Left ventricle myocardium inferior (tissue), 1 donor: Measurements from ENCODE around the gene TAS2R14. TPM values are rescaled to one million over a fixed set of nuclear protein-coding genes. Genes with fewer than 3 reads are reported as not detected.

Experiments
- DNase-seq: peaks from one replicate; pipeline ENCODE4 v3.0.0-alpha.2; 2020
- H3K27ac ChIP-seq: fragments of 200-600 bp; replicated peaks from 2 replicates; pipeline ENCODE4 v1.8.0; 2021
- H3K27me3 ChIP-seq: fragments of 200-600 bp; 2 replicates; pipeline ENCODE4 v1.8.0; 2021; ENCODE audit warnings: low read depth
- H3K36me3 ChIP-seq: fragments of 200-600 bp; 2 replicates; pipeline ENCODE4 v1.8.0; 2021
- H3K4me1 ChIP-seq: fragments of 200-600 bp; 2 replicates; pipeline ENCODE4 v1.8.0; 2021
- H3K4me3 ChIP-seq: fragments of 200-600 bp; 2 replicates; pipeline ENCODE4 v1.8.0; 2021; ENCODE audit warnings: mild to moderate bottlenecking, moderate library complexity
- H3K9me3 ChIP-seq: fragments of 200-600 bp; replicated peaks from 2 replicates; pipeline ENCODE4 v1.8.0; 2021
- CTCF ChIP-seq: fragments of 200-600 bp; IDR thresholded peaks from 2 replicates; pipeline ENCODE4 v1.8.0; 2021; ENCODE audit warnings: antibody characterized with exemption, mild to moderate bottlenecking, borderline replicate concordance
- intact Hi-C: fragments of 100-400 bp; cut with micrococcal nuclease; formaldehyde crosslinking; loops from one replicate; pipeline ENCODE4 v1.11.0; 2022
- long read RNA-seq: library from polyadenylated mRNA; unstranded; transcript quantifications from one replicate; pipeline ENCODE4 v2.0.0, GENCODE V29; 2021
- total RNA-seq: library from RNA; stranded (reverse); fragmentation: NEBNext Ultra II Directional; extraction: Animal tissue kit (Norgen Biotek cat#: 25700); gene quantifications from one replicate; pipeline ENCODE4 v1.2.1, GENCODE V29; 2021
- donor health status: DM: no; HTN: yes; CAD: no; lungs with severe emphysema.

The TAS2R14 gene
- 0.58 TPM for total RNA-seq
- long read RNA-seq, partial matches to known transcripts, result 0 of 1 reads
- long read RNA-seq, other reads (novel, unspliced or antisense), result 1 of 1 reads

GRCh38 chr12:10939163-10939562, at the start of gene TAS2R14:
Gene TAS2R14, minus strand, starts transcription at chr12:10939263. Its CDS starts 56 bp downstream, at chr12:10939207.
- TF ChIP-seq CTCF, result no peak
- intact Hi-C loops, result no loop called here
- DNase-seq, result no peak

GRCh38 chr12:10986812-10987211, 47.7 kb upstream of the TAS2R14 start, which contains the start of gene TAS2R50:
Gene TAS2R50, minus strand, starts transcription at chr12:10986912. Its CDS starts 52 bp downstream, at chr12:10986860.
- H3K27ac ChIP-seq, result no peak within 1 kb of the TSS
- H3K9me3 ChIP-seq, result peaks cover 5% of the 10 kb centered on the region
- intact Hi-C loops, result no loop called here

More at GRCh38 chr12:10939163-10939562, at the start of gene TAS2R14:
- no peak within 1 kb of the TSS for H3K27ac ChIP-seq
- H3K36me3 ChIP-seq, result no peaks in the 10 kb centered on the region
- H3K4me1 ChIP-seq, result no peaks in the 10 kb centered on the region
- H3K9me3 ChIP-seq, result peaks cover 5% of the 10 kb centered on the region
- no peak within 1 kb of the TSS for H3K4me3 ChIP-seq
- H3K27me3 ChIP-seq, result no peaks in the 10 kb centered on the region

GRCh38 chr12:10982244-10982643, 43.2 kb upstream of the TAS2R14 start:
- Histone ChIP-seq H3K36me3 (no peaks in the 10 kb centered on the region), H3K4me3 (no peak overlapping the region), H3K27me3 (no peaks in the 10 kb centered on the region), H3K4me1 (no peaks in the 10 kb centered on the region), H3K9me3 (no peaks in the 10 kb centered on the region), H3K27ac (no peak overlapping the region)
- intact Hi-C loops, result no loop called here
- no peak for TF ChIP-seq CTCF
- DNase-seq, result no peak

More at GRCh38 chr12:10986812-10987211, 47.7 kb upstream of the TAS2R14 start, which contains the start of gene TAS2R50:
- H3K4me1 ChIP-seq, result no peaks in the 10 kb centered on the region
- H3K27me3 ChIP-seq, result no peaks in the 10 kb centered on the region
- TF ChIP-seq CTCF, result no peak
- no peaks in the 10 kb centered on the region for H3K36me3 ChIP-seq
- no peak for DNase-seq
- no peak within 1 kb of the TSS for H3K4me3 ChIP-seq

GRCh38 chr12:10974965-10975364, 35.9 kb upstream of the TAS2R14 start:
- Histone ChIP-seq H3K9me3 (no peaks in the 10 kb centered on the region), H3K4me1 (no peaks in the 10 kb centered on the region), H3K36me3 (no peaks in the 10 kb centered on the region), H3K27me3 (no peaks in the 10 kb centered on the region), H3K4me3 (no peak overlapping the region), H3K27ac (no peak overlapping the region)
- intact Hi-C loops, result no loop called here
- DNase-seq, result no peak
- TF ChIP-seq CTCF, result no peak

GRCh38 chr12:10968765-10969456, 29.8 kb upstream of the TAS2R14 start:
- no peaks in the 10 kb centered on the region for H3K36me3 ChIP-seq
- no peak for TF ChIP-seq CTCF
- no peaks in the 10 kb centered on the region for H3K9me3 ChIP-seq
- H3K4me1 ChIP-seq, result peaks cover 17% of the 10 kb centered on the region
- H3K27me3 ChIP-seq, result no peaks in the 10 kb centered on the region
- DNase-seq, result peak; percentile 18
- no peak overlapping the region for H3K4me3 ChIP-seq
- intact Hi-C loops, result no loop called here
- no peak overlapping the region for H3K27ac ChIP-seq
